Neural cell (in vitro differentiated cells): ENCODE measurements around the gene IYD.

Experiments used
- EP300 ChIP-seq: fragments of 450-650 bp; conservative IDR thresholded peaks from 2 replicates; pipeline ENCODE4 v1.6.1; 2014; ENCODE audit warnings: antibody characterized with exemption, mild to moderate bottlenecking, moderate library complexity; ENCODE audit not compliant: poor library complexity, severe bottlenecking
- EZH2 ChIP-seq: fragments of 200-600, 300-800 bp; shearing (Covaris generic), sonication (generic); IDR thresholded peaks from 2 replicates; pipeline ENCODE4 v1.6.1; 2014; ENCODE audit warnings: antibody characterized with exemption, low read length, borderline replicate concordance, mild to moderate bottlenecking; ENCODE audit not compliant: insufficient read depth, poor library complexity, severe bottlenecking
- TAF1 ChIP-seq: IDR thresholded peaks from 2 replicates; pipeline ENCODE4 v1.6.1; 2012; ENCODE audit warnings: low read depth
- TF ChIP-seq, protein P1 (sequence below): fragments of 450-650 bp; IDR thresholded peaks from 2 replicates; pipeline ENCODE4 v1.5.1; 2014; ENCODE audit warnings: antibody characterized with exemption, mild to moderate bottlenecking, moderate library complexity; ENCODE audit not compliant: poor library complexity, severe bottlenecking

DNA sequence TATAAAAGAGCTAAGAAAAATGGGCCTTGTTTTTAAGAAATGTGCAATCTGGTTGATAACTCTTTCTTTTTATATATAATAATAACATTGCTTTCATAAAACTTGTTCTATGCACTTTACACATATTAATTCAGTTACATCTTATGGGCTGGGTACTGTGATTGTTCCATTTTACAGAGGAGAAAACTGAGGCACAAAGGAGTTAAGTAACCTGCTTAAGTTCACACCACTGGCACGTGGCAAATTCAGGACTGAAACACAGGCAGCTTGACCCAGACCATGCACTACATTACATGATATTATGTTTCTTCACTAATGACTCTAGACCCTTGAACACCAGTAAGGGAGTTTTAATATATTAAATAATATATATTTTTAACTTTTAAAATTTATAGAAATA is 15.4 kb upstream of the IYD start:
- TF ChIP-seq TAF1 (no peak), EZH2 (no peak), EP300 (no peak)
- TF ChIP-seq, protein P1, sequence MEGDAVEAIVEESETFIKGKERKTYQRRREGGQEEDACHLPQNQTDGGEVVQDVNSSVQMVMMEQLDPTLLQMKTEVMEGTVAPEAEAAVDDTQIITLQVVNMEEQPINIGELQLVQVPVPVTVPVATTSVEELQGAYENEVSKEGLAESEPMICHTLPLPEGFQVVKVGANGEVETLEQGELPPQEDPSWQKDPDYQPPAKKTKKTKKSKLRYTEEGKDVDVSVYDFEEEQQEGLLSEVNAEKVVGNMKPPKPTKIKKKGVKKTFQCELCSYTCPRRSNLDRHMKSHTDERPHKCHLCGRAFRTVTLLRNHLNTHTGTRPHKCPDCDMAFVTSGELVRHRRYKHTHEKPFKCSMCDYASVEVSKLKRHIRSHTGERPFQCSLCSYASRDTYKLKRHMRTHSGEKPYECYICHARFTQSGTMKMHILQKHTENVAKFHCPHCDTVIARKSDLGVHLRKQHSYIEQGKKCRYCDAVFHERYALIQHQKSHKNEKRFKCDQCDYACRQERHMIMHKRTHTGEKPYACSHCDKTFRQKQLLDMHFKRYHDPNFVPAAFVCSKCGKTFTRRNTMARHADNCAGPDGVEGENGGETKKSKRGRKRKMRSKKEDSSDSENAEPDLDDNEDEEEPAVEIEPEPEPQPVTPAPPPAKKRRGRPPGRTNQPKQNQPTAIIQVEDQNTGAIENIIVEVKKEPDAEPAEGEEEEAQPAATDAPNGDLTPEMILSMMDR: no peak
